Measurements from ENCODE around the gene RELN.
"Not testable (repeated sequence)": the region's sequence is repeated elsewhere in the genome, so short reads cannot be mapped to it uniquely, and the experiment has no call there.

The RELN gene

DNA sequence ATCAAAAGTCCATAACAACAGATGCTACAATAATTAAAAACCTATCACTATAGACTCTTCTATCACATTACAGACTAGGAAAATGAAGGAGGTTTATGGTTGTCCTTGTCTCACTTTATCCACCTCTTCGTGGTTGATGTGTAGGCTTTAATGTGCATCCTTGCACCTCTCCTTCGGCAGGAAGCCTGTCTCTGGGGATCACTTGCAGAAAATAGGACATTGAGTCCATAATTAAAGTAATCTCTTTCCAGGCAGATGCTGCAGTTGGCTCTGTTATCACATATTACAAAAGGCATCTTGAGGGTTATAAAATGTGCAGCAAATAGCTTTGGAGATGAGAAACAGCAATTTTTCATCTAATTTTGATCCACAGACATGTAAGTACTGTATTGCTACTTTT is 168.4 kb downstream of the RELN start:
- Histone ChIP-seq H3K27me3 (ENCODE audit: control insufficient read depth, insufficient read depth, low read length) (no peaks in the 10 kb centered on the region), H3K9me3 (ENCODE audit: control insufficient read depth, low read depth, low read length) (no peaks in the 10 kb centered on the region), H3K27ac (ENCODE audit: low read length) (no peak overlapping the region), H3K4me1 (ENCODE audit: control insufficient read depth, low read depth, low read length) (no peaks in the 10 kb centered on the region), H3K36me3 (ENCODE audit: control insufficient read depth, low read depth, low read length) (no peaks in the 10 kb centered on the region), H3K4me3 (ENCODE audit: low read length) (no peak overlapping the region), H3K9ac (ENCODE audit: low read length) (no peak overlapping the region)

DNA sequence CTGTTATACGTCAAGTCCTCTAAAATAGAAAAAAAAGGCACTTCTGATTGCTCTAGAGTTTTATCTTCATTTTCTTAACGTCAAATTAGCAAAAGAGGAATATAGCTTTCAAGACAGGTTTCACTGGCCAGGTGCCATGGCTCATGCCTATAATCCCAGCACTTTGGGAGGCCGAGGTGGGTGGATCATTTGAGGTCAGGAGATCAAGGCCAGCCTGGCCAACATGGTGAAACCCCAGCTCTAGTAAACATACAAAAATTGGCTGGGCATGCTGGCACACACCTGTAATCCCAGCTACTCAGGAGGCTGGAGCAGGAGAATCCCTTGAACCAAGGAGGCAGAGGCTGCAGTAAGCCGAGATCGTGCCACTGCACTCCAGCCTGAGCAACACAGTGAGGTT is 173.5 kb downstream of the RELN start:
- H3K27ac ChIP-seq (ENCODE audit: low read length); H3K9ac ChIP-seq (ENCODE audit: low read length); H3K36me3 ChIP-seq (ENCODE audit: control insufficient read depth, low read depth, low read length); H3K9me3 ChIP-seq (ENCODE audit: control insufficient read depth, low read depth, low read length); H3K4me1 ChIP-seq (ENCODE audit: control insufficient read depth, low read depth, low read length); H3K4me3 ChIP-seq (ENCODE audit: low read length); H3K27me3 ChIP-seq (ENCODE audit: control insufficient read depth, insufficient read depth, low read length): not testable (repeated sequence)

DNA sequence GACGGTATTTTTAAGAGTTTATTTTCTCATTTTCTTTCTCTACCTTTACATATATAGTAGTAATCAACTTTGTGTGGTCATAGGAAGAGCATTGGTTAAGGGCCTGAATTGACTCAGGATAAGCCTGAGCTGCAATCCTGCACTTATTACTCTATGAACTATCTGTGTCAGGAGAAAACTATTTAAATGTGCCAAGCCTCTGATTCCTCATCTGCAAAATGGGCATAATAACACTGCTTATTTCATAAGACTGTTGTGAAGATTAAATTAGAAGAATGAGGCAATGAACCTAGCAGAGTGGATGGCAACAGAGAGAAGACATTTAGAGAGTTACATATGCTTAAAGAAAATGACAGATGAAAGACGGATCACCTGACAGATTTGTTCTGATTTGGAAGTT is 175.5 kb downstream of the RELN start:
- H3K9me3 ChIP-seq (ENCODE audit: control insufficient read depth, low read depth, low read length), result no peaks in the 10 kb centered on the region
- H3K4me3 ChIP-seq (ENCODE audit: low read length), result no peak overlapping the region
- no peak overlapping the region for H3K9ac ChIP-seq (ENCODE audit: low read length)
- peaks cover 17% of the 10 kb centered on the region for H3K4me1 ChIP-seq (ENCODE audit: control insufficient read depth, low read depth, low read length)
- H3K27ac ChIP-seq (ENCODE audit: low read length), result no peak overlapping the region
- no peaks in the 10 kb centered on the region for H3K27me3 ChIP-seq (ENCODE audit: control insufficient read depth, insufficient read depth, low read length)
- H3K36me3 ChIP-seq (ENCODE audit: control insufficient read depth, low read depth, low read length), result no peaks in the 10 kb centered on the region

DNA sequence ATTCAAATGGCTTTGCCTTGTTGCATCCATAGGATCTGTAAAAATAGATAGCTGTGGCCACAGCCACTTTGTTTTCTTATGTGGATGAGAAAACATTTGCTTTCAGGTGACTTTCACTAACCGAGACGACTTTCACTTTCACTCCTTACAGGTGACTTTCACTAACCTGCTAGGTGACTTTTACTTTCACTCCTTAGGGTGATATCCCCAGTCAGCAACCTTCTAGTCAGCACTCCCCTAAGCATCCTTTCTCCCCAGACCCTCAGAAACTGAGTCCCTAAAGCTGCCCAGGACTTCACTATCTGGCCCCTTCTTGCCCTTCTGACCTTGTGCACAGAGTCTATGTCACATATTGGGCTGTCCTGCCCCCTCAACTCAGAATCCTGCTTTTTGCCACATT is 177.5 kb downstream of the RELN start:
- H3K4me1 ChIP-seq (ENCODE audit: control insufficient read depth, low read depth, low read length), result peaks cover 22% of the 10 kb centered on the region
- no peaks in the 10 kb centered on the region for H3K27me3 ChIP-seq (ENCODE audit: control insufficient read depth, insufficient read depth, low read length)
- H3K4me3 ChIP-seq (ENCODE audit: low read length), result no peak overlapping the region
- H3K9ac ChIP-seq (ENCODE audit: low read length), result no peak overlapping the region
- no peaks in the 10 kb centered on the region for H3K36me3 ChIP-seq (ENCODE audit: control insufficient read depth, low read depth, low read length)
- H3K9me3 ChIP-seq (ENCODE audit: control insufficient read depth, low read depth, low read length), result no peaks in the 10 kb centered on the region
- H3K27ac ChIP-seq (ENCODE audit: low read length), result no peak overlapping the region

DNA sequence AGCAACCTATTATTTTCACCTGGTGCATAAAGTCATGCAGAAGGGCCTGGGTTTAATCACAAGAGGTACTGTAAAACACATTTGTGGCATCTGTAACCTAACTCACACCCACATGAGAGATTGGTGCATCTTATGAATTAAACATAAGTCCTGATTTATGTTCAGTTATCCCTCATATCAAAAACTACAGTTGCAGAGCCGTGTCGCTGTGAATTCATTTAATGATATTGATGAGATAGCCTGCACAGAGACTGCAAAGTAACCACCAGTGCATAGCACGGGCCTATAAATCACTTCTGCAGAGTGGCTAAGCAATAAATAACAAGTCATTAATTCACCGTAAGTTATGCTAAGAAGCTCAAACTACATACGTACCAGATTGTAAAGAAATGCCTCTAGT is 178.2 kb downstream of the RELN start:
- Histone ChIP-seq H3K36me3 (ENCODE audit: control insufficient read depth, low read depth, low read length) (no peaks in the 10 kb centered on the region), H3K9me3 (ENCODE audit: control insufficient read depth, low read depth, low read length) (no peaks in the 10 kb centered on the region), H3K4me1 (ENCODE audit: control insufficient read depth, low read depth, low read length) (peaks cover 22% of the 10 kb centered on the region), H3K4me3 (ENCODE audit: low read length) (no peak overlapping the region), H3K27me3 (ENCODE audit: control insufficient read depth, insufficient read depth, low read length) (no peaks in the 10 kb centered on the region), H3K9ac (ENCODE audit: low read length) (no peak overlapping the region), H3K27ac (ENCODE audit: low read length) (no peak overlapping the region)

DNA sequence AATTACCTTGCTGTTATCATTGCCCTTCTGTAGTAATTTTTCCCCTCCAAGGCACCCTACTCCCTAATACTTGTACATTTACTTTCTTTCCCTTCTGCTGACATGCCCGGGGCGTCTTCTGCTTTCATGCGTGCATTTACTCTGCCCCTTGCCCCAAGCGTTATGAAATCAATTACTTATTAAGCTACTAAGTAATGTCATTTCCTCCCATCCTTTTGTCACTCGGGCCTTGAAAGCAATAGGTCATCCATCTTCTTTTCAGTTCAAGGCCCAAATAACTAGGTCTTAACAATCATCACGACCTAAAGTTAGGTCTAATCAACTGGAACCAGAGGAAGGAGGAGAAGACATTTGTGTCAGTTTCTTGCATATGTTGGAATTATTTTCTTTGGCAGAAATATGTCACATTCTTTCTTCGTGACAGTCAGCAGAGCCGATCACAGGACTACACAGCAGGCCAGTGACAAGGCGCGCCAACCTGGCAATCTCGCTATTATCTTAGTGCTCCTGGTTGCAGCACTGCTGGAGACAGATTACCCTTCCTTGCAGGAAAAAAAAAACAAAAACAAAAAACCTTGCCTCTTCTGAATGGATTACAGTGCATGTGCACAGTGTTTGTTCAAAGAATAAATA is 179.2 kb downstream of the RELN start:
- no peak overlapping the region for H3K4me3 ChIP-seq (ENCODE audit: low read length)
- no peak overlapping the region for H3K9ac ChIP-seq (ENCODE audit: low read length)
- H3K4me1 ChIP-seq (ENCODE audit: control insufficient read depth, low read depth, low read length), result peaks cover 22% of the 10 kb centered on the region
- H3K9me3 ChIP-seq (ENCODE audit: control insufficient read depth, low read depth, low read length), result no peaks in the 10 kb centered on the region
- no peaks in the 10 kb centered on the region for H3K27me3 ChIP-seq (ENCODE audit: control insufficient read depth, insufficient read depth, low read length)
- no peaks in the 10 kb centered on the region for H3K36me3 ChIP-seq (ENCODE audit: control insufficient read depth, low read depth, low read length)
- no peak overlapping the region for H3K27ac ChIP-seq (ENCODE audit: low read length)

DNA sequence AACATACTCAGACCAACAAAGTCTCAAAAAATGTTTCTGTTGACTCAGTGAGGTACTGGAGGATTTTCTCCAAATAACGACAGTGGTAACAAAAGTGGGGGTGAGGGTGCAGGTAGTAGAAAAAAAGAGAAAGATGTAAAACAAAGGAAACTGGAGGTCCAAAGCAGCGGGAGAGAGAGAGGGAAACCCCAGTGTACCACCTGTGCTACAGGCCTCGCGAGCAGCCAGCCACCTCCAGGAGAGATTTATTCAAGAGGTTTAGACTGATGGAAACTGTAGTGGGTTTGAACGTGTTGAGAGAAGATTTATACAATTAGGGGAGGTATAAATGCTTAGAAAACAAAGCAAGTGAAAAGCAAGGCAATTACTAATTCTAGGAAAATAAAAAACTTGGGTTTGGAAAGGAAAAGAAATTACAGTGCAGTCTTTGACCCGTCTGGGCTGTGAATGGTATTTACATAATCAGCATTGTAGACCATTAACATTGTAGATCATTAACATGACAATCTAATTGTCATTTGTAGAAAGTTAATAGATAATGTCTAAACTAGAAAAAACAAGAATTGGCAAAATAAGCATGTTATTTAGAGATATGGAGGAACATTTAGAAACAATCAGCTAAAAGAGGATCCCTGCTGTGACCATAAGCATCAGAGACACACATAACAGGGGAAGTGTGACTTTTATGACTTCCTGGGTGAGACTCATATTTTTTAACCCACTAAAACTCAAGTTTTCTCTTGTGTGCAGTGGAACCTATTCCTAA is 180.0 kb downstream of the RELN start:
- Histone ChIP-seq H3K36me3 (ENCODE audit: control insufficient read depth, low read depth, low read length) (no peaks in the 10 kb centered on the region), H3K4me1 (ENCODE audit: control insufficient read depth, low read depth, low read length) (peaks cover 22% of the 10 kb centered on the region), H3K27ac (ENCODE audit: low read length) (no peak overlapping the region), H3K9me3 (ENCODE audit: control insufficient read depth, low read depth, low read length) (no peaks in the 10 kb centered on the region), H3K27me3 (ENCODE audit: control insufficient read depth, insufficient read depth, low read length) (no peaks in the 10 kb centered on the region), H3K4me3 (ENCODE audit: low read length) (no peak overlapping the region), H3K9ac (ENCODE audit: low read length) (no peak overlapping the region)

DNA sequence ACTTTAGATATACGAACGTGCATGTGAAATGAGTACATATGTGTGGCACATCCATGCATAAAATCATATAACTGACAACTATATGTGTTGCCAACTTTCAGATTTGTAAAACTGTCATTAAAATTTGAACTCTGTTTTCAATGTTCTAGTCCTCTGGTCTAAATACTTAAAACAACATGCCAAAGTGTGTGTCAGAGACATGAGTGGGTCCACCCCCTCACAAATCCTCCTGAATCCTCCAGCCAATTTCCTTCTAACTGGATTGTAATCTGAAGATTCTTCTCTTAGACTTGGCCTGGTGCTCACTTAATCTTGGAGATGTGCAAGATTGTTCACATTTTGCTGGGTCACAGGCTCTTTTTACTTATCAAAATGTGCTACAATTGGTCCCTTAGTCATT is 184.1 kb downstream of the RELN start:
- Histone ChIP-seq H3K4me1 (ENCODE audit: control insufficient read depth, low read depth, low read length) (peaks cover 19% of the 10 kb centered on the region), H3K4me3 (ENCODE audit: low read length) (no peak overlapping the region), H3K27ac (ENCODE audit: low read length) (no peak overlapping the region), H3K27me3 (ENCODE audit: control insufficient read depth, insufficient read depth, low read length) (no peaks in the 10 kb centered on the region), H3K9me3 (ENCODE audit: control insufficient read depth, low read depth, low read length) (no peaks in the 10 kb centered on the region), H3K36me3 (ENCODE audit: control insufficient read depth, low read depth, low read length) (no peaks in the 10 kb centered on the region), H3K9ac (ENCODE audit: low read length) (no peak overlapping the region)

DNA sequence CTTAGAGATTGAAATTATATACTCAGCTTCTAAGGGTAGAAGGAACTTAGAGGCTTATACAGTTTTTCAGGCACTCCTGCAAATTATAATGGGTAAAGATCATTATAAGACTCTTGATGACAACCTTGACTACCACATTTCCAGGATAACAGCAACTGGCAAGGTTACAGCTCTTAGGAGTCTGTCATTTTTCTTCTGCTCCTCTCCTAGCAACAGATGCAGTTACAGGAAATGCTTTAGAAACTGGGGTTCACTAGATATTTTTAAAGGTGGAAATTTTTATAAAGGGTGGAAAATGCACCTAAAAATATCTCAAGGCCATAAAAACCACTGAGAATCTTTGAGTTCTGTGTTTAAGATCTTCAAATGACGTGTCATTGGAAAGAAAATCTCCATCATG is 185.8 kb downstream of the RELN start:
- no peaks in the 10 kb centered on the region for H3K9me3 ChIP-seq (ENCODE audit: control insufficient read depth, low read depth, low read length)
- no peaks in the 10 kb centered on the region for H3K36me3 ChIP-seq (ENCODE audit: control insufficient read depth, low read depth, low read length)
- no peaks in the 10 kb centered on the region for H3K27me3 ChIP-seq (ENCODE audit: control insufficient read depth, insufficient read depth, low read length)
- H3K9ac ChIP-seq (ENCODE audit: low read length), result no peak overlapping the region
- H3K27ac ChIP-seq (ENCODE audit: low read length), result no peak overlapping the region
- no peak overlapping the region for H3K4me3 ChIP-seq (ENCODE audit: low read length)
- H3K4me1 ChIP-seq (ENCODE audit: control insufficient read depth, low read depth, low read length), result peaks cover 1% of the 10 kb centered on the region

DNA sequence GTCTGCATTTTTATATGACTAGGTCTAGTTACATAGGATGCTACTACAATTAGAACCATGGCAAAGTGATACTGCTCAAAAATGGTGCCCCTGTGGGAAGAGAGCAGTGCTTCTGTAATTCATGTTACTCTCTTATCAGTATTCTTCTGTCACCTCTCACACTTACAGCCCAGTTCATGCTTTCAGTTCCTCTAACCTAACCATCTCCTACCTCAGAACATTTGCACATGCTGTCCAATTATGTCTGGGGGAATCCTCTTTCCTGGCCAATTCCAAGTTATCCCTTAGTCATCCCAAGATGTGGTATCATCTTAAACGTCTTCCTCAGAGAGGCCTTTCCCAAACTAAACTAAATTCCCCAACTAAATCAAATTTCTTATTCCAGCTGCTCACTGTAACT is 190.2 kb downstream of the RELN start:
- H3K36me3 ChIP-seq (ENCODE audit: control insufficient read depth, low read depth, low read length), result no peaks in the 10 kb centered on the region
- no peaks in the 10 kb centered on the region for H3K4me1 ChIP-seq (ENCODE audit: control insufficient read depth, low read depth, low read length)
- no peak overlapping the region for H3K4me3 ChIP-seq (ENCODE audit: low read length)
- no peak overlapping the region for H3K9ac ChIP-seq (ENCODE audit: low read length)
- H3K9me3 ChIP-seq (ENCODE audit: control insufficient read depth, low read depth, low read length), result no peaks in the 10 kb centered on the region
- H3K27ac ChIP-seq (ENCODE audit: low read length), result no peak overlapping the region
- no peaks in the 10 kb centered on the region for H3K27me3 ChIP-seq (ENCODE audit: control insufficient read depth, insufficient read depth, low read length)

DNA sequence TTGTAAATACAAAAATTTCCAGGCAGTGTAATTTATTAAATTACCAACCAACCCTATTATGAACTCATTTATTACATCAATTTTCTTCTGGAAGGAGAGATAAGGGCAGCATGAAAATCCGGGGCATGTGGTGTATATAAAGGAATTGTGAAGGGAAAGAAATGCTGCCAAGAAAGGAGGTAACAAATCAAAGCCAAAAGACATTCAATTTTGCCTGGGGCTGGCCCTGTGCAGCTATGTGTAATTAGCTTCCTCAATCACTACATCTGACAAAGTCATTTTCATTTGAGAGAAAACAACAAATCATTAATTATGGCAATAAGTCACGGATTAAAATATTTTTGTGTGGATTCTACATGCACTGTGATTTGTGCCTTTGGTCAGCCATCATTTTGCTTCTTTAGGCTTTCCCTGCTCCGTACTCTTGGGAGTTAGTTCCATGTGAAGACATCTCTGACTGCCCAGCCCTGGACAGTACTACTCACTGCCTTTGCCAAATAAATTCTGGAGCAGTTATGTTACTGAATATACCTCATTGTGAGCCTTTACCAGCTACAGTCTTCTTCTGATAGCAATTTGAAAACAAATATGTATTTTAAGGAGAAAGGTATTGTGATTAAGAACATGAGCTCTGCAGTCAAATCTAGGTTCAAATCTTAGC is 191.7 kb downstream of the RELN start:
- Histone ChIP-seq H3K4me3 (ENCODE audit: low read length) (no peak overlapping the region), H3K27ac (ENCODE audit: low read length) (no peak overlapping the region), H3K9ac (ENCODE audit: low read length) (no peak overlapping the region), H3K27me3 (ENCODE audit: control insufficient read depth, insufficient read depth, low read length) (no peaks in the 10 kb centered on the region), H3K9me3 (ENCODE audit: control insufficient read depth, low read depth, low read length) (no peaks in the 10 kb centered on the region), H3K36me3 (ENCODE audit: control insufficient read depth, low read depth, low read length) (no peaks in the 10 kb centered on the region), H3K4me1 (ENCODE audit: control insufficient read depth, low read depth, low read length) (no peaks in the 10 kb centered on the region)

Measured in iPS-18a (cell line).